Left lung (tissue), 10 donors: ENCODE data around the gene MIPEP. TPM values are rescaled to one million over a fixed set of nuclear protein-coding genes. Genes with fewer than 3 reads are reported as not detected.

ENCODE experiments used
- ATAC-seq: fragments of 200-7000 bp; cut with Tn5 transposase; one replicate; pipeline ENCODE4 v1.9.1; 2020; ENCODE audit warnings: moderate library complexity
- DNase-seq, 4 donors: peaks; one replicate each; pipeline ENCODE4 v3.0.0-alpha.2; 2013 to 2020
- H3K27ac ChIP-seq, 2 donors: fragments of 200-600 bp; sonication (generic) in 1 of 2; one replicate each; pipeline versions ENCODE4 v1.5.0 to v1.8.0; 2020 to 2021
- H3K27me3 ChIP-seq, 2 donors: fragments of 200-600 bp; sonication (generic) in 1 of 2; one replicate each; pipeline versions ENCODE4 v1.5.0 to v1.8.0; 2020 to 2021
- H3K36me3 ChIP-seq, 2 donors: fragments of 200-600 bp; sonication (generic) in 1 of 2; one replicate each; pipeline versions ENCODE4 v1.5.0 to v1.8.0; 2020 to 2021
- H3K4me1 ChIP-seq, 2 donors: fragments of 200-600 bp; one replicate each; pipeline ENCODE4 v1.8.0; 2021
- H3K4me3 ChIP-seq, 2 donors: fragments of 200-600 bp; sonication (generic) in 1 of 2; one replicate each; pipeline versions ENCODE4 v1.5.0 to v1.8.0; 2020 to 2021; ENCODE audit warnings: mild to moderate bottlenecking in 1 of 2
- H3K9me3 ChIP-seq, 2 donors: fragments of 200-600 bp; sonication (generic) in 1 of 2; one replicate each; pipeline versions ENCODE4 v1.5.0 to v1.8.0; 2020 to 2021
- intact Hi-C, 2 donors: fragments of 100-400 bp; cut with DNase I; formaldehyde crosslinking; loops; one replicate each; pipeline versions ENCODE4 v1.11.2 to v1.14.2; 2022
- polyA plus RNA-seq, 6 donors: library from polyadenylated mRNA; unstranded; fragments of 120-200 nt; gene quantifications; one replicate each; pipeline ENCODE4 v1.2.1, GENCODE V29; 2013; ENCODE audit not compliant: insufficient read length in 6 of 6
- total RNA-seq, 2 donors: library from RNA; stranded (reverse); fragmentation: NEBNext Ultra II Directional; extraction: Animal tissue kit (Norgen Biotek cat#: 25700); gene quantifications; one replicate each; pipeline ENCODE4 v1.2.1, GENCODE V29; 2021
- TF ChIP-seq, protein P1 (sequence below), 2 donors: fragments of 200-600 bp; sonication (generic) in 1 of 2; IDR thresholded peaks; one replicate each; pipeline versions ENCODE4 v1.5.0 to v1.8.0; 2021; ENCODE audit warnings: antibody characterized with exemption in 2 of 2
- donor health status: DM: no; HTN: yes; CAD: no.
- donor health status: DM: no; HTN: no; CAD: no.

Gene MIPEP
- total and polyA plus RNA-seq, 8 donors: 15.6 to 26.2 (median 17.4) TPM

DNA sequence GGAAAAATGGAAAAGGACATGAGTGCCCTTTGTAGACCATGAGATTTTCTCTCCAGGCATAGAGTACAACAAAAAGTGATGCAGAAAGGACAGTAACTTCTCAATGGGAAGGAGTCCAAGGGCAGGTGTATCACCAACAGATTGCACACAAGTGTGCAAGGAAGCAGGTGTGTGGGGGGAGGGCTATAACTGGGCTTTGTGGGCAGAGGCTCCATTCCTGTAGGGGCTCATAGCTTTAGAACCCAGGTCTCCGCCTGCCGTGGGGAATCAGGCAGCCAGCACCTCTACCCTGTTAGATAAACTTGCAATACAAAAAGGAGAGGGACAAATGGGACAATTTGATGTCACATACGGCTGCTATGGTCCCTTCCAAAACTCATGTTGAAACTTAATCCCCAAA, 119.8 kb downstream of the MIPEP start:
- no peak overlapping the region for H3K4me3 ChIP-seq

DNA sequence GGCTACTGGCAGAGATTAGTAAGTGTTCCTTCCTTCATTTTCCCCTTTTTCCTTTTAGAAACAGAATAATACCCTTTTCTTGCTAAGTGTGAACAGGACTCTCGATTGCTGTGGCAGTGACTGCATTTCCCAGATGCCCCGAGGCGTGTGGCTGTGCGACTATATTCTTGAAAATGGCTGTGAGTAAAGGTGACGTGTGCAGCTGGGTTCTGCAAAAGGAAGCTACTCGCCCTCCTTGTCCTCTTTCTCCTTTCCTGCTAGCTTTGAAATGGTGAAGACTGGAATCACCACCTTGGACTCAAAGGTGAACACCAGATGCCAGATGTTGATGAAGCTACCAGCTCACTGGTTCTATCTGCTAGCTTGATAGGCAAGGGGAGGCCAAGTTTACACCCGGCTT, 121.4 kb downstream of the MIPEP start:
- Histone ChIP-seq H3K9me3 (no peaks in the 10 kb centered on the region), H3K27ac (no peak overlapping the region), H3K4me3 (no peak overlapping the region), H3K36me3 (no peaks in the 10 kb centered on the region), H3K4me1 (no peaks in the 10 kb centered on the region), H3K27me3 (no peaks in the 10 kb centered on the region)
- TF ChIP-seq, protein P1, sequence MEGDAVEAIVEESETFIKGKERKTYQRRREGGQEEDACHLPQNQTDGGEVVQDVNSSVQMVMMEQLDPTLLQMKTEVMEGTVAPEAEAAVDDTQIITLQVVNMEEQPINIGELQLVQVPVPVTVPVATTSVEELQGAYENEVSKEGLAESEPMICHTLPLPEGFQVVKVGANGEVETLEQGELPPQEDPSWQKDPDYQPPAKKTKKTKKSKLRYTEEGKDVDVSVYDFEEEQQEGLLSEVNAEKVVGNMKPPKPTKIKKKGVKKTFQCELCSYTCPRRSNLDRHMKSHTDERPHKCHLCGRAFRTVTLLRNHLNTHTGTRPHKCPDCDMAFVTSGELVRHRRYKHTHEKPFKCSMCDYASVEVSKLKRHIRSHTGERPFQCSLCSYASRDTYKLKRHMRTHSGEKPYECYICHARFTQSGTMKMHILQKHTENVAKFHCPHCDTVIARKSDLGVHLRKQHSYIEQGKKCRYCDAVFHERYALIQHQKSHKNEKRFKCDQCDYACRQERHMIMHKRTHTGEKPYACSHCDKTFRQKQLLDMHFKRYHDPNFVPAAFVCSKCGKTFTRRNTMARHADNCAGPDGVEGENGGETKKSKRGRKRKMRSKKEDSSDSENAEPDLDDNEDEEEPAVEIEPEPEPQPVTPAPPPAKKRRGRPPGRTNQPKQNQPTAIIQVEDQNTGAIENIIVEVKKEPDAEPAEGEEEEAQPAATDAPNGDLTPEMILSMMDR (IDR thresholded peaks at IDR 0.05): no peak
- DNase-seq: no peak
- no peak for ATAC-seq
- intact Hi-C loops: no loop called here

More for the DNA sequence above, 119.8 kb downstream of the MIPEP start:
- TF ChIP-seq, protein P1 (IDR thresholded peaks at IDR 0.05): no peak
- no peak overlapping the region for H3K27ac ChIP-seq
- no peaks in the 10 kb centered on the region for H3K36me3 ChIP-seq
- intact Hi-C loops: no loop called here
- H3K4me1 ChIP-seq: no peaks in the 10 kb centered on the region
- ATAC-seq (no peak), DNase-seq (no peak)
- H3K9me3 ChIP-seq: no peaks in the 10 kb centered on the region
- no peaks in the 10 kb centered on the region for H3K27me3 ChIP-seq

DNA sequence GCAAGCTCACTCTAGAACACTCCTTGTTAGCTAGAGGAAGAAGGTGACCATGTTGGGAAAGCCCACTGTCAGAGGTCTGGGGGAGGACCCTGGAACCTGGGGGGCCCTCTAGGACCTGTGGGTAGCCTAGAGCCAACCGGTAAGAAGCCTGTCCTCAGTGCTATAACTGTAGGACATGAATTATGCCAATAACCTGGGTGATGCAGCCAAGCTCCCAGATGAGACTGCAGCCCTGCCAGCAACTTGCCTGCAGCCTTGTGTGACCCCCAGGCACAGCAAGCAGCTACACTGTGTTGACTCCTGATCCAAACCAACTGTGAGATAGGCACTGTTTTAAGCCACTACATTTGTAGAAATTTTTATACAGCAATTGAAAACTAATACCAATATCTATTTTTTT, 122.3 kb downstream of the MIPEP start:
- TF ChIP-seq, protein P1 (IDR thresholded peaks at IDR 0.05): no peak
- DNase-seq (no peak), ATAC-seq (no peak)
- Histone ChIP-seq H3K4me1 (no peaks in the 10 kb centered on the region), H3K4me3 (no peak overlapping the region), H3K27me3 (no peaks in the 10 kb centered on the region), H3K36me3 (no peaks in the 10 kb centered on the region), H3K9me3 (no peaks in the 10 kb centered on the region), H3K27ac (no peak overlapping the region)
- intact Hi-C loops: no loop called here

GRCh38 chr13:23766283-23766682, 122.9 kb downstream of the MIPEP start:
- no peak overlapping the region for H3K4me3 ChIP-seq
- intact Hi-C loops: no loop called here
- H3K36me3 ChIP-seq: no peaks in the 10 kb centered on the region
- no peaks in the 10 kb centered on the region for H3K27me3 ChIP-seq
- H3K9me3 ChIP-seq: no peaks in the 10 kb centered on the region
- ATAC-seq: no peak
- no peaks in the 10 kb centered on the region for H3K4me1 ChIP-seq
- no peak overlapping the region for H3K27ac ChIP-seq
- DNase-seq: no peak
- TF ChIP-seq, protein P1 (IDR thresholded peaks at IDR 0.05): no peak

DNA sequence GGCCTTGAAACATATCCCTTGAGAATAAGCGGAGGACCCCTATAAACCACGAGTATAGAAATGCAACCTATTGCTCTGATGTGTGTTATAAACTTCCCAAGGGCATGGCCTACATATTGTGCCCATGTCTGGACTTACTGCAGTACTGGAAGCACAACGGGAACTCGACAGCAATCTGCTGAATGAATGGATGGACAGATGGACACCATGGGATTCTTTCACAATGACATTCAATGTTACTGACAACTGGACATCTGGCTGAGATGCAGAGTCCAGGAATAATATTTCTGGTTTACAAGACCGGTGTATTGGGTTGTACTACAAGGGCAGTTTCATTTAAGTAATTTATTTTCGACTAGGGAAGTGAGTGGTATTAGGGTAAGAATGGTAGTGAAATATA, 123.7 kb downstream of the MIPEP start:
- Histone ChIP-seq H3K36me3 (no peaks in the 10 kb centered on the region), H3K4me3 (no peak overlapping the region), H3K9me3 (no peaks in the 10 kb centered on the region), H3K27ac (no peak overlapping the region), H3K4me1 (no peaks in the 10 kb centered on the region), H3K27me3 (no peaks in the 10 kb centered on the region)
- no peak for ATAC-seq
- intact Hi-C loops: no loop called here
- DNase-seq: no peak
- TF ChIP-seq, protein P1 (IDR thresholded peaks at IDR 0.05): no peak
